ENCODE measurements around the gene NEMP2. TPM values are rescaled to one million over a fixed set of nuclear protein-coding genes. Genes with fewer than 3 reads are reported as not detected.
A peak's percentile ranks its signal among the peaks of the same experiment; 100 is the strongest.

NEMP2 gene
- total RNA-seq, 1 donor from 2014 or later, result 7.2 TPM

GRCh38 chr2:190564838-190565237, 30.3 kb upstream of the NEMP2 start:
- Mint-ChIP-seq H3K4me3 (no peak overlapping the region), H3K9me3 (peaks cover 16% of the 10 kb centered on the region), H3K27me3 (no peaks in the 10 kb centered on the region), H3K27ac (no peak overlapping the region), H3K4me1 (ENCODE audit: unreplicated experiment) (peaks cover 11% of the 10 kb centered on the region), H3K36me3 (peaks cover 11% of the 10 kb centered on the region)
- no peak for DNase-seq (ENCODE audit: extremely low spot score, unreplicated experiment)
- no peak for TF ChIP-seq CTCF (conservative IDR thresholded peaks at IDR 0.05)

GRCh38 chr2:190563646-190564045, 29.1 kb upstream of the NEMP2 start:
- H3K4me3 Mint-ChIP-seq, result no peak overlapping the region
- DNase-seq (ENCODE audit: extremely low spot score, unreplicated experiment), result no peak
- H3K27ac Mint-ChIP-seq, result no peak overlapping the region

GRCh38 chr2:190563109-190563508, 28.6 kb upstream of the NEMP2 start:
- Mint-ChIP-seq H3K9me3 (peaks cover 16% of the 10 kb centered on the region), H3K4me3 (peak overlapping the region; percentile 10), H3K36me3 (peaks cover 10% of the 10 kb centered on the region), H3K4me1 (ENCODE audit: unreplicated experiment) (peaks cover 11% of the 10 kb centered on the region), H3K27ac (peak overlapping the region; percentile 33), H3K27me3 (no peaks in the 10 kb centered on the region)
- TF ChIP-seq CTCF (conservative IDR thresholded peaks at IDR 0.05), result no peak
- no peak for DNase-seq (ENCODE audit: extremely low spot score, unreplicated experiment)

More at GRCh38 chr2:190563646-190564045, 29.1 kb upstream of the NEMP2 start:
- Mint-ChIP-seq H3K36me3 (peaks cover 11% of the 10 kb centered on the region), H3K4me1 (ENCODE audit: unreplicated experiment) (peaks cover 11% of the 10 kb centered on the region), H3K9me3 (peaks cover 16% of the 10 kb centered on the region), H3K27me3 (no peaks in the 10 kb centered on the region)
- TF ChIP-seq CTCF (conservative IDR thresholded peaks at IDR 0.05), result no peak

GRCh38 chr2:190562121-190562520, 27.6 kb upstream of the NEMP2 start:
- peaks cover 11% of the 10 kb centered on the region for H3K4me1 Mint-ChIP-seq (ENCODE audit: unreplicated experiment)
- peaks cover 4% of the 10 kb centered on the region for H3K36me3 Mint-ChIP-seq
- no peak overlapping the region for H3K4me3 Mint-ChIP-seq
- H3K27ac Mint-ChIP-seq, result no peak overlapping the region
- no peaks in the 10 kb centered on the region for H3K27me3 Mint-ChIP-seq
- DNase-seq (ENCODE audit: extremely low spot score, unreplicated experiment), result no peak
- peaks cover 14% of the 10 kb centered on the region for H3K9me3 Mint-ChIP-seq
- no peak for TF ChIP-seq CTCF (conservative IDR thresholded peaks at IDR 0.05)

GRCh38 chr2:190561094-190561493, 26.6 kb upstream of the NEMP2 start:
- Mint-ChIP-seq H3K4me3 (no peak overlapping the region), H3K27ac (no peak overlapping the region), H3K4me1 (ENCODE audit: unreplicated experiment) (peaks cover 11% of the 10 kb centered on the region), H3K9me3 (peaks cover 8% of the 10 kb centered on the region), H3K27me3 (no peaks in the 10 kb centered on the region), H3K36me3 (no peaks in the 10 kb centered on the region)
- DNase-seq (ENCODE audit: extremely low spot score, unreplicated experiment), result no peak
- TF ChIP-seq CTCF (conservative IDR thresholded peaks at IDR 0.05), result no peak
